HepG2 (cell line): ENCODE results near the gene ERRFI1. TPM values are rescaled to one million over a fixed set of nuclear protein-coding genes. Genes with fewer than 3 reads are reported as not detected.

ENCODE experiments used
- ATF7 ChIP-seq, 2 experiments: fragments of 450-650 bp in 1 of 2; sonication (generic) in 1 of 2; formaldehyde crosslinking in 1 of 2; IDR thresholded peaks; 2 replicates each; pipeline versions ENCODE4 v1.4.0 to v1.6.1; 2016 to 2020; ENCODE audit warnings: antibody characterized with exemption in 1 of 2, mild to moderate bottlenecking in 1 of 2, missing genetic modification reagents in 1 of 2
- CREB3 ChIP-seq: sonication (generic); formaldehyde crosslinking; IDR thresholded peaks from 2 replicates; pipeline ENCODE4 v1.5.0; 2020; ENCODE audit warnings: missing genetic modification reagents
- DNMT1 ChIP-seq: sonication (generic); formaldehyde crosslinking; IDR thresholded peaks from 2 replicates; pipeline ENCODE4 v1.5.1; 2020; ENCODE audit warnings: mild to moderate bottlenecking, missing genetic modification reagents
- FOXP4 ChIP-seq: sonication (generic); formaldehyde crosslinking; IDR thresholded peaks from 2 replicates; pipeline ENCODE4 v1.4.0; 2020; ENCODE audit warnings: missing genetic modification reagents
- GTF3A ChIP-seq: sonication (generic); formaldehyde crosslinking; conservative IDR thresholded peaks from 2 replicates; pipeline ENCODE4 v1.4.0; 2020; ENCODE audit warnings: mild to moderate bottlenecking, missing genetic modification reagents
- HNF1B ChIP-seq: sonication (generic); formaldehyde crosslinking; IDR thresholded peaks from 2 replicates; pipeline ENCODE4 v1.5.1; 2020; ENCODE audit warnings: mild to moderate bottlenecking, moderate library complexity, missing genetic modification reagents
- HNRNPL ChIP-seq: fragments of 200-400 bp; formaldehyde crosslinking; IDR thresholded peaks from 2 replicates; pipeline ENCODE4 v1.6.1; 2017; ENCODE audit warnings: mild to moderate bottlenecking, low read depth, low read length
- MATR3 ChIP-seq: sonication (generic); formaldehyde crosslinking; IDR thresholded peaks from 2 replicates; pipeline ENCODE4 v1.4.0; 2020; ENCODE audit warnings: missing genetic modification reagents
- ONECUT2 ChIP-seq: sonication (generic); formaldehyde crosslinking; IDR thresholded peaks from 2 replicates; pipeline ENCODE4 v1.4.0; 2020; ENCODE audit warnings: missing genetic modification reagents
- PBX2 ChIP-seq: IDR thresholded peaks from 2 replicates; pipeline ENCODE4 v1.6.1; 2016; ENCODE audit warnings: control low read depth
- PLRG1 ChIP-seq: fragments of 450-650 bp; conservative IDR thresholded peaks from 2 replicates; pipeline ENCODE4 v1.6.1; 2016
- RBM22 ChIP-seq: fragments of 200-400 bp; formaldehyde crosslinking; optimal IDR thresholded peaks from 2 replicates; pipeline ENCODE3; 2017; ENCODE audit warnings: mild to moderate bottlenecking, low read length, moderate library complexity
- SIN3A ChIP-seq: IDR thresholded peaks from 2 replicates; pipeline ENCODE4 v1.6.1; 2011; ENCODE audit warnings: low read depth, mild to moderate bottlenecking, control low read depth, low read length, borderline replicate concordance
- ZNF326 ChIP-seq: sonication (generic); formaldehyde crosslinking; IDR thresholded peaks from 2 replicates; pipeline ENCODE4 v1.4.0; 2020; ENCODE audit warnings: missing genetic modification reagents, borderline replicate concordance
- ZNF343 ChIP-seq: sonication (generic); formaldehyde crosslinking; IDR thresholded peaks from 2 replicates; pipeline ENCODE4 v1.4.0; 2020; ENCODE audit warnings: mild to moderate bottlenecking, missing genetic modification reagents
- ZNF512 ChIP-seq: sonication (generic); formaldehyde crosslinking; IDR thresholded peaks from 2 replicates; pipeline ENCODE4 v1.4.0; 2020; ENCODE audit warnings: mild to moderate bottlenecking, missing genetic modification reagents
- polyA plus RNA-seq, 8 experiments: library from polyadenylated mRNA; depleted of rRNA in 3 of 8; stranded (reverse) in 7 of 8; unstranded in 1 of 8; fragments of >200 nt; fragmentation: Illumina TruSeq in 4 of 8; extraction: Trizol in 4 of 8; gene quantifications; 2 replicates each; pipeline versions ENCODE4 v1.2.1 to v1.2.3, GENCODE V29; 2011 to 2016; ENCODE audit warnings: low read depth in 4 of 8, missing spikeins in 1 of 8, mixed read lengths in 1 of 8; ENCODE audit not compliant: insufficient read depth in 1 of 8
- total RNA-seq, 5 experiments: library from RNA; depleted of rRNA; stranded (reverse); fragments of >200 nt; fragmentation: Illumina TruSeq; extraction: Trizol; gene quantifications; 2 replicates each; pipeline ENCODE4 v1.2.3, GENCODE V29; 2016; ENCODE audit warnings: low read depth in 1 of 5
- TF ChIP-seq, protein P1 (sequence below): sonication (generic); formaldehyde crosslinking; IDR thresholded peaks from 2 replicates; pipeline ENCODE4 v1.5.0; 2020; ENCODE audit warnings: missing genetic modification reagents
- TF ChIP-seq, protein P2 (sequence below): sonication (generic); formaldehyde crosslinking; IDR thresholded peaks from 2 replicates; pipeline ENCODE4 v1.8.1; 2022; ENCODE audit warnings: low read depth, mild to moderate bottlenecking, missing genetic modification reagents

Gene ERRFI1
- total and polyA plus RNA-seq, 2 of the 13 experiments (the other 11 are each of a cell fraction or from before 2014, with no cell fraction given): 84.4 to 753 TPM

DNA sequence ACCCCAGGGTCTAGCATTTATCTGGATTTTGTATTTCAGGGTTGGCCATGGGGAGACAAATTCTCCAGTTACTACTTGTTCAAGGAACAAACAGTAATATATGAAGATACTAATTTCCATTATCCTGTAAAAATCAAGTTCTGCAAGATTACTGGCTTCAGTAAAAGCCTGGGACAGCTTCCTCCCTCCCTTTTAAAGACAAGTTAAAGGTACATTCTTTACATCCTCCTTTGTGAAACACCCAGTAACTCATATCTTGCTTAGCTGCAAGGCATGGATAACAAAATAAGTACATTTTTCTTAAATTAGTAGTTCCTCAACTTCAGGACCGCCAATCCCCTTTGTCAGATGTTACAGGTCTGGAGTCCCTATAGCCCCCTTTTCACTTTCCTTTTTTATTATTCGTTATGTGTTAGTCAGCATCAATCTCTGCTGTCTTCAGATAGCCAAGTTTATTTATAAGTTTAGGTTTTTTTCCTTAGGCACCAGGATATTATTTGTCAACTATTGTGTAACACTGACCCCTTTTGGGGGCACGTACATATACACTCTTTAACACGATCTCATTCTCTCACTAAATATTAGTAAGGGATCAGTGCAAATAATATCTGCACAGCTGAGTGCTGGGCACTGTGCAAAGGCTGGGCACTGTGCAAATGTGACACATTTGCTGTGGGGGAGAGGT is 9.8 kb downstream of the ERRFI1 start (continued):
- TF ChIP-seq, protein P1, sequence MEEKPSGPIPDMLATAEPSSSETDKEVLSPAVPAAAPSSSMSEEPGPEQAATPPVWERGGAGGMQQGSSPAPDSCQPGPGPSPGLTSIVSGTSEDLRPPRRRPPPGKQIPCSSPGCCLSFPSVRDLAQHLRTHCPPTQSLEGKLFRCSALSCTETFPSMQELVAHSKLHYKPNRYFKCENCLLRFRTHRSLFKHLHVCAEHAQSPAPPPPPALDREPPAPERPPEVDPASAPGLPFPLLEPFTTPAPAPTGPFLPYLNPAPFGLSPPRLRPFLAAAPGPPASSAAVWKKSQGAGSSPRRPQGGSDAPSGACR (CRISPR knock-in tag): no peak
- no peak for TF ChIP-seq ZNF512 (CRISPR knock-in tag)
- no peak for TF ChIP-seq DNMT1 (CRISPR knock-in tag)
- no peak for TF ChIP-seq MATR3 (CRISPR knock-in tag)
- TF ChIP-seq PLRG1: no peak
- no peak for TF ChIP-seq PBX2
- TF ChIP-seq HNF1B (CRISPR knock-in tag): no peak
- TF ChIP-seq, protein P2, sequence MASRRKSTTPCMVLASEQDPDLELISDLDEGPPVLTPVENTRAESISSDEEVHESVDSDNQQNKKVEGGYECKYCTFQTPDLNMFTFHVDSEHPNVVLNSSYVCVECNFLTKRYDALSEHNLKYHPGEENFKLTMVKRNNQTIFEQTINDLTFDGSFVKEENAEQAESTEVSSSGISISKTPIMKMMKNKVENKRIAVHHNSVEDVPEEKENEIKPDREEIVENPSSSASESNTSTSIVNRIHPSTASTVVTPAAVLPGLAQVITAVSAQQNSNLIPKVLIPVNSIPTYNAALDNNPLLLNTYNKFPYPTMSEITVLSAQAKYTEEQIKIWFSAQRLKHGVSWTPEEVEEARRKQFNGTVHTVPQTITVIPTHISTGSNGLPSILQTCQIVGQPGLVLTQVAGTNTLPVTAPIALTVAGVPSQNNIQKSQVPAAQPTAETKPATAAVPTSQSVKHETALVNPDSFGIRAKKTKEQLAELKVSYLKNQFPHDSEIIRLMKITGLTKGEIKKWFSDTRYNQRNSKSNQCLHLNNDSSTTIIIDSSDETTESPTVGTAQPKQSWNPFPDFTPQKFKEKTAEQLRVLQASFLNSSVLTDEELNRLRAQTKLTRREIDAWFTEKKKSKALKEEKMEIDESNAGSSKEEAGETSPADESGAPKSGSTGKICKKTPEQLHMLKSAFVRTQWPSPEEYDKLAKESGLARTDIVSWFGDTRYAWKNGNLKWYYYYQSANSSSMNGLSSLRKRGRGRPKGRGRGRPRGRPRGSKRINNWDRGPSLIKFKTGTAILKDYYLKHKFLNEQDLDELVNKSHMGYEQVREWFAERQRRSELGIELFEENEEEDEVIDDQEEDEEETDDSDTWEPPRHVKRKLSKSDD (CRISPR knock-in tag): no peak
- no peak for TF ChIP-seq CREB3 (CRISPR knock-in tag)
- TF ChIP-seq ONECUT2 (CRISPR knock-in tag): no peak
- TF ChIP-seq HNRNPL: no peak
- no peak for TF ChIP-seq GTF3A
- TF ChIP-seq ATF7 (IDR thresholded peaks at IDR 0.05): no peak
- TF ChIP-seq ATF7 (CRISPR knock-in tag; IDR thresholded peaks at IDR 0.05): no peak
- TF ChIP-seq ZNF343 (CRISPR knock-in tag): no peak
- peak; percentile 96 for TF ChIP-seq RBM22
- no peak for TF ChIP-seq SIN3A
- TF ChIP-seq FOXP4 (CRISPR knock-in tag): 0 out of 2 replicates have a peak, but pooled peaks have one; percentile 11
- TF ChIP-seq ZNF326: no peak
